GM10847 (cell line): ENCODE data around the gene NUDT22.

ENCODE experiments used
- POLR2A ChIP-seq: IDR thresholded peaks from 2 replicates; pipeline ENCODE4 v1.6.1; 2011; ENCODE audit not compliant: insufficient read length; ENCODE audit errors: extremely low read depth

Gene NUDT22

DNA sequence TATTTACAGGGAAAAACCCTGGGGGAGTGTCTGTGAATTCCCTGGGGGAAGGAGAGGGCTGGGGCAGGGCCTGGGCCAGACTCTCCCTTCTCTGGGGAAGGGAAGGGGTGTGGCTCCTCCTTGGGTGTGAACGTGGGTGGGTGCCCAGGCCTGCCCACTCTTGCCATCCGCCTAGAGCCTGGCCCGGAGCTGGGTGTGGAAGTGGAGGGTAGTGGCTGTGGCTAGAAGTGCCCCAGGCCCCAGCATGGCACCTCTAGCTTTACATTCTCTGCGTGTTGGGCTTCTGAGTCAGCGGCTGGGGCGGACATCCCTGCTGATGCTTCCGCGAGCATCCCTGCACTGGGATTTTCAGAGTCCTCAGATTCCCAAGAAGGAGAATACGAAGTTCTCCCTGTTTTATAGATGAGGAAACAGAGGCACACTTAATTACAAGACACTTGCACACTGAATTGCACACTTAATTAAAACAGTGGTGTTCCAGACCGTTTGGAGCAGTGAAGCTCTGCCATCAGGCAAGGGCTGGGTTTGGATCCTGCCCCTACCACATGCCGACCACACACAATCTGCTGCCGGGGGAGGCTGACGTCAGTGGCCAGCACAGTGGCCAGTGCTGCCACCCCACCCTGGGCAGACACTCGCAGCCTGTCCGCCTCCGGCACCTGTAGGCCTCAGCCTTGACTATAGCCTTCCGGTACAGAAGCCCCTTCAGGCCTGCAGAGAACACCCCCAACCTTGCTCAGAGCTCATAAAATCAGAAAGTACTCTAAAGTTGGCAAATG is 50.8 kb downstream of the NUDT22 start:
- TF ChIP-seq POLR2A, result no peak

DNA sequence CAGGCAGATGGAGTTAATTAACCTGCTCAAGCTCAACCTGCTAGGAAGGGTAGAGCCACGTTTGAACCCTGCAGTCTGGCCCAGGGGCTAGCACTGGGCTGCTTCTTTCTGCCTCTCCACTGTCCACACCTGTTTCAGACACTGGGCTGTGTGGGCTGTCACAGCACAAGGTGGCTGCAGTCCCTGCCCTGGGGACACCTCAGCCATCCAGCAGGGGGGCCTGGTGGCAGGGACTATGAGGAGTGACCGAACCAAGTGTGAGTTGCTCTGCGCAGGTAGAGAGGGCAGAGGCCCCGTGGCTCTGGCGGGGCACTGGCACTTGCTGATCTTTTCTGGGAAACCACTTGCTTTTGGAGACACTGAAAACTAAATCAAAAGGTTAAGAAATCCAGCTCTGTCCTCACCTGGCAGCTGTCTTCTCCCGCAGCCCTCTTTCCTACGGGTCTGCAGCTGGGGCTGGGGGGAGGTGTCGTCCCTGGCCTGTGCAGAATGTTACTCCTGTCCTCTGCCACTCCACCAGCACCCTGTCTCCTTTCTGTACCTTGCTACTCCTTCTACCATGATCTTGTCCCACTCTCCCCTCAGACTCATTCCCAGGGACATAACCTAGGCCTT is 52.6 kb downstream of the NUDT22 start:
- TF ChIP-seq POLR2A, result no peak
